Vagina (tissue), 2 donors: Measurements from ENCODE around the gene DIPK2B. TPM values are rescaled to one million over a fixed set of nuclear protein-coding genes. Genes with fewer than 3 reads are reported as not detected.

Source experiments
- DNase-seq, 2 donors: peaks; one replicate each; pipeline ENCODE4 v3.0.0-alpha.2; 2017; ENCODE audit errors: extremely low spot score in 2 of 2
- H3K27ac ChIP-seq: fragments of 200-600 bp; sonication (generic); one replicate; pipeline ENCODE4 v1.5.1; 2019
- H3K27me3 ChIP-seq: fragments of 200-600 bp; sonication (generic); one replicate; pipeline ENCODE4 v1.5.1; 2019
- H3K36me3 ChIP-seq, 2 donors: fragments of 200-600 bp; sonication (generic); one replicate each; pipeline ENCODE4 v1.5.1; 2017 to 2019
- H3K4me1 ChIP-seq: fragments of 200-600 bp; sonication (generic); one replicate; pipeline ENCODE4 v1.5.1; 2019
- H3K4me3 ChIP-seq, 2 donors: fragments of 200-600 bp; sonication (generic); 1 replicate in 1 of 2; 2 replicates in 1 of 2; pipeline ENCODE4 v1.5.1; 2016 to 2019
- H3K9me3 ChIP-seq: fragments of 200-600 bp; sonication (generic); one replicate; pipeline ENCODE4 v1.5.1; 2019
- CTCF ChIP-seq, 3 experiments: fragments of 450-650 bp in 2 of 3; fragments of 200-600 bp in 1 of 3; sonication (generic) in 1 of 3; IDR thresholded peaks; one replicate each; pipeline ENCODE4 v1.5.1; 2017 to 2019; ENCODE audit warnings: antibody characterized with exemption in 3 of 3, mild to moderate bottlenecking in 2 of 3, moderate library complexity in 2 of 3
- POLR2A ChIP-seq, 2 donors: fragments of 450-650 bp; IDR thresholded peaks; one replicate each; pipeline ENCODE4 v1.6.1; 2017; ENCODE audit warnings: antibody characterized with exemption in 2 of 2, mild to moderate bottlenecking in 2 of 2, moderate library complexity in 2 of 2
- POLR2AphosphoS5 ChIP-seq, 2 donors: sonication (generic); formaldehyde crosslinking; IDR thresholded peaks; one replicate each; pipeline ENCODE4 v1.9.0; 2017; ENCODE audit warnings: antibody characterized with exemption in 2 of 2, mild to moderate bottlenecking in 2 of 2, low read depth in 1 of 2; ENCODE audit not compliant: insufficient read depth in 1 of 2
- intact Hi-C: fragments of 100-400 bp; cut with DNase I; formaldehyde crosslinking; loops from one replicate; pipeline ENCODE4 v1.15.1; 2023
- total RNA-seq: library from RNA; depleted of rRNA; stranded (reverse); fragments of >200 nt; gene quantifications from one replicate; pipeline ENCODE4 v1.2.3, GENCODE V29; 2016

Gene DIPK2B
- total RNA-seq, 1 donor from 2014 or later, result 22.1 TPM

GRCh38 chrX:45230410-45230809 lies 29.7 kb upstream of the DIPK2B start:
- H3K4me1 ChIP-seq, result no peaks in the 10 kb centered on the region
- no peak for DNase-seq
- no peaks in the 10 kb centered on the region for H3K27me3 ChIP-seq
- H3K27ac ChIP-seq, result no peak overlapping the region
- no peak overlapping the region for H3K4me3 ChIP-seq
- no peak for TF ChIP-seq CTCF (IDR thresholded peaks at IDR 0.05)
- no peak for TF ChIP-seq POLR2A (IDR thresholded peaks at IDR 0.05)
- no peaks in the 10 kb centered on the region for H3K9me3 ChIP-seq
- intact Hi-C loops, result no loop called here
- H3K36me3 ChIP-seq, result no peaks in the 10 kb centered on the region

GRCh38 chrX:45229348-45229747 lies 28.7 kb upstream of the DIPK2B start:
- H3K4me1 ChIP-seq, result no peaks in the 10 kb centered on the region
- DNase-seq, result no peak
- TF ChIP-seq CTCF (IDR thresholded peaks at IDR 0.05), result no peak
- no peak for TF ChIP-seq POLR2A (IDR thresholded peaks at IDR 0.05)
- no peak for TF ChIP-seq POLR2AphosphoS5 (IDR thresholded peaks at IDR 0.05; ENCODE audit: insufficient read depth in 1 of 2, low read depth in 1 of 2)
- H3K27me3 ChIP-seq, result no peaks in the 10 kb centered on the region
- H3K36me3 ChIP-seq, result no peaks in the 10 kb centered on the region
- intact Hi-C loops, result no loop called here
- H3K9me3 ChIP-seq, result no peaks in the 10 kb centered on the region
- H3K27ac ChIP-seq, result no peak overlapping the region
- no peak overlapping the region for H3K4me3 ChIP-seq

GRCh38 chrX:45228126-45228525 lies 27.4 kb upstream of the DIPK2B start:
- intact Hi-C loops, result no loop called here
- no peaks in the 10 kb centered on the region for H3K4me1 ChIP-seq
- no peak overlapping the region for H3K27ac ChIP-seq
- no peak for DNase-seq
- H3K4me3 ChIP-seq, result no peak overlapping the region
- H3K27me3 ChIP-seq, result no peaks in the 10 kb centered on the region
- no peaks in the 10 kb centered on the region for H3K36me3 ChIP-seq
- TF ChIP-seq CTCF (IDR thresholded peaks at IDR 0.05) (no peak), POLR2A (IDR thresholded peaks at IDR 0.05) (no peak), POLR2AphosphoS5 (IDR thresholded peaks at IDR 0.05; ENCODE audit: insufficient read depth in 1 of 2, low read depth in 1 of 2) (no peak)
- no peaks in the 10 kb centered on the region for H3K9me3 ChIP-seq

GRCh38 chrX:45208121-45208856 lies 7.6 kb upstream of the DIPK2B start:
- no peak for TF ChIP-seq CTCF (IDR thresholded peaks at IDR 0.05)
- TF ChIP-seq POLR2A (IDR thresholded peaks at IDR 0.05), result no peak
- no peak for TF ChIP-seq POLR2AphosphoS5 (IDR thresholded peaks at IDR 0.05; ENCODE audit: insufficient read depth in 1 of 2, low read depth in 1 of 2)
- Histone ChIP-seq H3K4me1 (no peaks in the 10 kb centered on the region), H3K4me3 (no peak overlapping the region), H3K27ac (no peak overlapping the region), H3K36me3 (no peaks in the 10 kb centered on the region), H3K9me3 (peaks cover 6% of the 10 kb centered on the region), H3K27me3 (no peaks in the 10 kb centered on the region)
- intact Hi-C loops, result no loop called here
- no peak for DNase-seq

- Histone ChIP-seq H3K27ac (no peak overlapping the region), H3K36me3 (no peaks in the 10 kb centered on the region), H3K9me3 (peaks cover 6% of the 10 kb centered on the region), H3K4me3 (no peak overlapping the region), H3K4me1 (no peaks in the 10 kb centered on the region), H3K27me3 (no peaks in the 10 kb centered on the region)
- intact Hi-C loops, result loop anchor here (5.0 kb wide), 1 partner anchor 310 kb away; no protein-coding TSS in a partner anchor
- no peak for TF ChIP-seq CTCF (IDR thresholded peaks at IDR 0.05)
- TF ChIP-seq POLR2AphosphoS5 (IDR thresholded peaks at IDR 0.05; ENCODE audit: insufficient read depth in 1 of 2, low read depth in 1 of 2), result no peak
- no peak for TF ChIP-seq POLR2A (IDR thresholded peaks at IDR 0.05)
- DNase-seq, result no peak
Observed at GRCh38 chrX:45202171-45202570, 1.5 kb upstream of the DIPK2B start.
